Panc1 (cell line): ENCODE data around the gene NAA38. TPM values are rescaled to one million over a fixed set of nuclear protein-coding genes. Genes with fewer than 3 reads are reported as not detected.
A peak's percentile ranks its signal among the peaks of the same experiment; 100 is the strongest.

ENCODE experiments used
- ATAC-seq: fragments of 200-7000 bp; cut with Tn5 transposase; 2 replicates; pipeline ENCODE4 v1.9.1; 2020; ENCODE audit warnings: mild to moderate bottlenecking, moderate library complexity
- BruUV-seq: library from RNA; stranded (reverse); fragments of 400-500 nt; replicated peaks from 2 replicates; lab custom pipeline; 2021; lab: Mats Ljungman, UMichigan
- CTCF ChIA-PET: fragments of 300-600 bp; sonication (Branson Sonifier 250); formaldehyde crosslinking; loops from one replicate; lab custom pipeline; 2022; ENCODE audit warnings: antibody characterized with exemption; lab: Charles Lee
- POLR2A ChIA-PET: fragments of 300-600 bp; sonication (Branson Sonifier 250); formaldehyde crosslinking; loops from one replicate; lab custom pipeline; 2022; ENCODE audit warnings: antibody characterized with exemption; lab: Charles Lee
- DNase-seq: peaks from one replicate; pipeline ENCODE4 v3.0.0-alpha.2; 2010; ENCODE audit warnings: low read depth, low spot score
- H3K27ac ChIP-seq: 2 replicates; pipeline ENCODE4 v1.5.1; 2011; ENCODE audit warnings: mild to moderate bottlenecking, low read length, inconsistent platforms
- H3K27me3 ChIP-seq: fragments of 200-500 bp; sonication (Bioruptor generic); 2 replicates; pipeline ENCODE4 v1.6.0; 2014; ENCODE audit warnings: low read length, inconsistent platforms; ENCODE audit not compliant: control insufficient read depth, insufficient read depth
- H3K36me3 ChIP-seq: fragments of 200-500 bp; sonication (Bioruptor generic); 2 replicates; pipeline ENCODE4 v1.5.1; 2014; ENCODE audit warnings: inconsistent platforms, mild to moderate bottlenecking, low read length, moderate library complexity; ENCODE audit not compliant: control insufficient read depth, insufficient read depth
- H3K4me1 ChIP-seq: 2 replicates; pipeline ENCODE4 v1.5.1; 2011; ENCODE audit warnings: inconsistent platforms, mild to moderate bottlenecking, low read length, moderate library complexity; ENCODE audit not compliant: control insufficient read depth, insufficient read depth
- H3K4me3 ChIP-seq, 2 experiments: 2 replicates each; pipeline ENCODE4 v1.5.1; 2011 to 2012; ENCODE audit warnings: low read depth in 2 of 2, low read length in 2 of 2, mild to moderate bottlenecking in 2 of 2, inconsistent platforms in 1 of 2, moderate library complexity in 1 of 2
- H3K9me3 ChIP-seq: fragments of 200-500 bp; sonication (Bioruptor generic); 2 replicates; pipeline ENCODE4 v1.5.1; 2014; ENCODE audit warnings: low read depth, mild to moderate bottlenecking, inconsistent platforms, low read length, moderate library complexity; ENCODE audit not compliant: control insufficient read depth, insufficient read depth
- POLR2AphosphoS5 ChIP-seq: IDR thresholded peaks from 2 replicates; pipeline ENCODE4 v1.6.1; 2012; ENCODE audit warnings: mild to moderate bottlenecking, low read depth, low read length, moderate library complexity
- SIN3A ChIP-seq: IDR thresholded peaks from 2 replicates; pipeline ENCODE4 v1.6.1; 2012; ENCODE audit warnings: low read depth, mild to moderate bottlenecking, low read length, moderate library complexity, borderline replicate concordance; ENCODE audit not compliant: insufficient read depth
- TCF7L2 ChIP-seq: IDR thresholded peaks from 2 replicates; pipeline ENCODE4 v1.6.1; 2011; ENCODE audit warnings: mild to moderate bottlenecking, low read depth, low read length, inconsistent platforms
- in situ Hi-C: cut with HindIII; loops from 2 replicates; pipeline ENCODE4 v1.10.0; 2016; ENCODE audit warnings: low sequenced_read_pairs, low pct_unique_long_range_greater_than_20kb
- intact Hi-C: fragments of 100-400 bp; cut with micrococcal nuclease; formaldehyde crosslinking; loops from one replicate; pipeline ENCODE4 v1.10.0; 2022; ENCODE audit not compliant: unreplicated experiment
- total RNA-seq: library from RNA; stranded (reverse); gene quantifications from one replicate; pipeline ENCODE4 v1.2.1, GENCODE V29; 2021; ENCODE audit not compliant: unreplicated experiment
- TF ChIP-seq, protein P1 (sequence below), 2 experiments: IDR thresholded peaks; 2 replicates each; pipeline ENCODE4 v1.6.1; 2011 to 2012; ENCODE audit warnings: low read depth in 2 of 2, control low read depth in 1 of 2, low read length in 1 of 2, mild to moderate bottlenecking in 1 of 2, moderate library complexity in 1 of 2; ENCODE audit not compliant: insufficient read depth in 1 of 2
- TF ChIP-seq, protein P2 (sequence below): fragments of 450-650 bp; IDR thresholded peaks from 2 replicates; pipeline ENCODE4 v1.5.1; 2017; ENCODE audit warnings: mild to moderate bottlenecking

Gene NAA38
- total RNA-seq, 1 experiment from 2014 or later = 75.2 TPM

DNA sequence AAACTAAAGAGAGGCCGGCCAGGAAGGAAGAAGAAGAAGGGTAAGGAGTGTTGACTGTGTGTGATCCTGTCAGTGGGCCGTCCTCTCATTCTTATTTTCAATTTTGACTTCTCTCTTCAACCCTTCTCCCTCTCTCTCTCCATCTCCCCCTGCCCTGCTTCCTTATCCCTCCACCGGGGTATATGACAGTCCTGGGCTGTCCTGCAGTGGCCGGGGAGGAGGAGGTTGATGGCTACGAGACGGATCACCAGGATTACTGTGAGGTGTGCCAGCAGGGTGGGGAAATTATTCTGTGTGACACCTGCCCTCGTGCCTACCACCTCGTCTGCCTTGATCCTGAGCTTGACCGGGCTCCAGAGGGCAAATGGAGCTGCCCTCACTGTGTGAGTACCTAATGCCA is 36.9 kb upstream of the NAA38 start:
- TF ChIP-seq SIN3A (no peak), TCF7L2 (no peak), POLR2AphosphoS5 (no peak)
- TF ChIP-seq, protein P1, sequence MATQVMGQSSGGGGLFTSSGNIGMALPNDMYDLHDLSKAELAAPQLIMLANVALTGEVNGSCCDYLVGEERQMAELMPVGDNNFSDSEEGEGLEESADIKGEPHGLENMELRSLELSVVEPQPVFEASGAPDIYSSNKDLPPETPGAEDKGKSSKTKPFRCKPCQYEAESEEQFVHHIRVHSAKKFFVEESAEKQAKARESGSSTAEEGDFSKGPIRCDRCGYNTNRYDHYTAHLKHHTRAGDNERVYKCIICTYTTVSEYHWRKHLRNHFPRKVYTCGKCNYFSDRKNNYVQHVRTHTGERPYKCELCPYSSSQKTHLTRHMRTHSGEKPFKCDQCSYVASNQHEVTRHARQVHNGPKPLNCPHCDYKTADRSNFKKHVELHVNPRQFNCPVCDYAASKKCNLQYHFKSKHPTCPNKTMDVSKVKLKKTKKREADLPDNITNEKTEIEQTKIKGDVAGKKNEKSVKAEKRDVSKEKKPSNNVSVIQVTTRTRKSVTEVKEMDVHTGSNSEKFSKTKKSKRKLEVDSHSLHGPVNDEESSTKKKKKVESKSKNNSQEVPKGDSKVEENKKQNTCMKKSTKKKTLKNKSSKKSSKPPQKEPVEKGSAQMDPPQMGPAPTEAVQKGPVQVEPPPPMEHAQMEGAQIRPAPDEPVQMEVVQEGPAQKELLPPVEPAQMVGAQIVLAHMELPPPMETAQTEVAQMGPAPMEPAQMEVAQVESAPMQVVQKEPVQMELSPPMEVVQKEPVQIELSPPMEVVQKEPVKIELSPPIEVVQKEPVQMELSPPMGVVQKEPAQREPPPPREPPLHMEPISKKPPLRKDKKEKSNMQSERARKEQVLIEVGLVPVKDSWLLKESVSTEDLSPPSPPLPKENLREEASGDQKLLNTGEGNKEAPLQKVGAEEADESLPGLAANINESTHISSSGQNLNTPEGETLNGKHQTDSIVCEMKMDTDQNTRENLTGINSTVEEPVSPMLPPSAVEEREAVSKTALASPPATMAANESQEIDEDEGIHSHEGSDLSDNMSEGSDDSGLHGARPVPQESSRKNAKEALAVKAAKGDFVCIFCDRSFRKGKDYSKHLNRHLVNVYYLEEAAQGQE (IDR thresholded peaks at IDR 0.05; ENCODE audit: insufficient read depth in 1 of 2, low read depth in 2 of 2, low read length in 1 of 2) = no peak
- TF ChIP-seq, protein P2, sequence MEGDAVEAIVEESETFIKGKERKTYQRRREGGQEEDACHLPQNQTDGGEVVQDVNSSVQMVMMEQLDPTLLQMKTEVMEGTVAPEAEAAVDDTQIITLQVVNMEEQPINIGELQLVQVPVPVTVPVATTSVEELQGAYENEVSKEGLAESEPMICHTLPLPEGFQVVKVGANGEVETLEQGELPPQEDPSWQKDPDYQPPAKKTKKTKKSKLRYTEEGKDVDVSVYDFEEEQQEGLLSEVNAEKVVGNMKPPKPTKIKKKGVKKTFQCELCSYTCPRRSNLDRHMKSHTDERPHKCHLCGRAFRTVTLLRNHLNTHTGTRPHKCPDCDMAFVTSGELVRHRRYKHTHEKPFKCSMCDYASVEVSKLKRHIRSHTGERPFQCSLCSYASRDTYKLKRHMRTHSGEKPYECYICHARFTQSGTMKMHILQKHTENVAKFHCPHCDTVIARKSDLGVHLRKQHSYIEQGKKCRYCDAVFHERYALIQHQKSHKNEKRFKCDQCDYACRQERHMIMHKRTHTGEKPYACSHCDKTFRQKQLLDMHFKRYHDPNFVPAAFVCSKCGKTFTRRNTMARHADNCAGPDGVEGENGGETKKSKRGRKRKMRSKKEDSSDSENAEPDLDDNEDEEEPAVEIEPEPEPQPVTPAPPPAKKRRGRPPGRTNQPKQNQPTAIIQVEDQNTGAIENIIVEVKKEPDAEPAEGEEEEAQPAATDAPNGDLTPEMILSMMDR = no peak
- in situ Hi-C loops (no loop called here), intact Hi-C loops (no loop called here)
- no peak for DNase-seq
- no peaks in the 10 kb centered on the region for H3K27me3 ChIP-seq
- peaks cover 7% of the 10 kb centered on the region for H3K4me1 ChIP-seq
- no peak overlapping the region for H3K27ac ChIP-seq
- BruUV-seq = TSS peak; percentile 82
- no peak overlapping the region for H3K4me3 ChIP-seq
- no peaks in the 10 kb centered on the region for H3K9me3 ChIP-seq
- ChIA-PET CTCF (no interaction called here), POLR2A (no interaction called here)
- peaks cover 13% of the 10 kb centered on the region for H3K36me3 ChIP-seq
- ATAC-seq = no peak

DNA sequence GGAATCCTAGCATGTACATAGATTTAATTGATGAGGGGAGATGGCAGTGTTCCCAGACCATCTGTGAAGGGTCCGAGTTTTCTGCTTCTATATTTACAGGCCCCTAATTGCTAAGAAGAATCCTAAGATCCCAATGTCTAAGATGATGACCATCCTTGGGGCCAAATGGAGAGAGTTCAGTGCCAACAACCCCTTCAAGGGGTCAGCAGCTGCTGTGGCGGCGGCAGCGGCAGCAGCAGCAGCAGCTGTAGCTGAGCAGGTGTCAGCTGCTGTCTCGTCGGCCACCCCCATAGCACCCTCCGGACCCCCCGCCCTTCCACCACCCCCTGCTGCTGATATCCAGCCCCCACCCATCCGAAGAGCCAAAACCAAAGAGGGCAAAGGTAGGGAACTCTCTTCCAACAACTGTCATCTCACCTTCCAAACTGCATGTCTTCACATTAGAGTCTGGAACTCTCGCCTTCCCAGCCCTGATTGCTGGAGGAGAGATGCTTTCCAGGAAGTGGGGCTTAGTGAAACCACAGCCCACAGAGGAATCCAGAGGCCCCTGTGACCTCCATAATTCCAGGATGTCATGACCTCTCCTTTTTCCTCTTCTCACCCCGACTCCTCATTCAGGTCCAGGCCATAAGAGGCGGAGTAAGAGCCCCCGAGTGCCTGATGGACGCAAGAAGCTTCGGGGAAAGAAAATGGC is 36.0 kb upstream of the NAA38 start:
- in situ Hi-C loops (no loop called here), intact Hi-C loops (no loop called here)
- Histone ChIP-seq H3K4me3 (no peak overlapping the region), H3K9me3 (no peaks in the 10 kb centered on the region), H3K27ac (no peak overlapping the region), H3K36me3 (peaks cover 13% of the 10 kb centered on the region), H3K27me3 (no peaks in the 10 kb centered on the region), H3K4me1 (peaks cover 16% of the 10 kb centered on the region)
- CTCF ChIA-PET = no interaction called here
- POLR2A ChIA-PET = no interaction called here
- TF ChIP-seq, protein P1 (IDR thresholded peaks at IDR 0.05; ENCODE audit: insufficient read depth in 1 of 2, low read depth in 2 of 2, low read length in 1 of 2) = no peak
- TF ChIP-seq POLR2AphosphoS5 (no peak), SIN3A (no peak), TCF7L2 (no peak)
- TF ChIP-seq, protein P2 = no peak
- no TSS peak for BruUV-seq
- ATAC-seq (no peak), DNase-seq (no peak)
